Measurements from ENCODE around the gene PHLDA1. TPM values are rescaled to one million over a fixed set of nuclear protein-coding genes. Genes with fewer than 3 reads are reported as not detected.

Gene PHLDA1
- total RNA-seq, 1 experiment from 2014 or later: 34.9 TPM

GRCh38 chr12:76035045-76035444 is 3.5 kb upstream of the PHLDA1 start:
- H3K9me3 Mint-ChIP-seq: no peaks in the 10 kb centered on the region
- no peak overlapping the region for H3K27ac Mint-ChIP-seq
- H3K4me3 Mint-ChIP-seq: no peak overlapping the region
- ChIA-PET CTCF (no interaction called here), POLR2A (no interaction called here)
- H3K4me1 Mint-ChIP-seq: peaks cover 58% of the 10 kb centered on the region
- no peak for DNase-seq (ENCODE audit: low spot score)
- H3K27me3 Mint-ChIP-seq (ENCODE audit: low read depth): peaks cover 3% of the 10 kb centered on the region; the same call in 1 of the 2 replicates
- H3K36me3 Mint-ChIP-seq: peaks cover 3% of the 10 kb centered on the region; the same call in 1 of the 2 replicates
- ATAC-seq: no peak
- TF ChIP-seq ZNF281 (CRISPR knock-in tag; IDR thresholded peaks at IDR 0.05): no peak
- TF ChIP-seq ATF3 (CRISPR knock-in tag; conservative IDR thresholded peaks at IDR 0.05): no peak
- no peak for TF ChIP-seq USF1 (CRISPR knock-in tag; IDR thresholded peaks at IDR 0.05)
- TF ChIP-seq AFF4 (CRISPR knock-in tag; IDR thresholded peaks at IDR 0.05; ENCODE audit: borderline replicate concordance): no peak
- no peak for TF ChIP-seq USF2 (CRISPR knock-in tag; IDR thresholded peaks at IDR 0.05)
- TF ChIP-seq CBFB (CRISPR knock-in tag; IDR thresholded peaks at IDR 0.05; ENCODE audit: low read depth): no peak
- TF ChIP-seq ZNF138 (CRISPR knock-in tag; conservative IDR thresholded peaks at IDR 0.05): no peak
- TF ChIP-seq FOXK1 (CRISPR knock-in tag; IDR thresholded peaks at IDR 0.05): no peak
- TF ChIP-seq TEAD4 (CRISPR knock-in tag; IDR thresholded peaks at IDR 0.05): no peak
- TF ChIP-seq ZNF121 (CRISPR knock-in tag; IDR thresholded peaks at IDR 0.05): no peak
- no peak for TF ChIP-seq ZBTB43 (CRISPR knock-in tag; IDR thresholded peaks at IDR 0.05)
- no peak for TF ChIP-seq SOX15 (CRISPR knock-in tag; IDR thresholded peaks at IDR 0.05)
- TF ChIP-seq NFE2L1 (CRISPR knock-in tag; IDR thresholded peaks at IDR 0.05): no peak
- TF ChIP-seq RORB (CRISPR knock-in tag; IDR thresholded peaks at IDR 0.05): no peak
- no peak for TF ChIP-seq GTF2I (CRISPR knock-in tag; conservative IDR thresholded peaks at IDR 0.05)
- TF ChIP-seq ARID4B (CRISPR knock-in tag; IDR thresholded peaks at IDR 0.05; ENCODE audit: borderline replicate concordance): no peak
- no peak for TF ChIP-seq TCF7 (CRISPR knock-in tag; IDR thresholded peaks at IDR 0.05; ENCODE audit: low read depth)
- TF ChIP-seq ZNF532 (CRISPR knock-in tag; IDR thresholded peaks at IDR 0.05; ENCODE audit: borderline replicate concordance): no peak
- no peak for TF ChIP-seq CDX4 (CRISPR knock-in tag; IDR thresholded peaks at IDR 0.05; ENCODE audit: borderline replicate concordance)

Data from WTC11 (cell line).